A172 (cell line): ENCODE measurements around the gene SUPT20HL2. TPM values are rescaled to one million over a fixed set of nuclear protein-coding genes. Genes with fewer than 3 reads are reported as not detected.
A peak's percentile ranks its signal among the peaks of the same experiment; 100 is the strongest.
"Not testable (repeated sequence)": the region's sequence is repeated elsewhere in the genome, so short reads cannot be mapped to it uniquely, and the experiment has no call there.

ENCODE experiments used
- DNase-seq: peaks from one replicate; pipeline ENCODE4 v3.0.0-alpha.2; 2015; ENCODE audit warnings: low spot score
- total RNA-seq: library from RNA; depleted of rRNA; stranded (reverse); fragments of >200 nt; shearing (Covaris generic); gene quantifications from 2 replicates; pipeline ENCODE4 v1.2.3, GENCODE V29; 2014; rRNA removed

Gene SUPT20HL2
- not detected in 2 replicates for total RNA-seq

- DNase-seq = no peak
These were observed at the start of gene SUPT20HL2 for GRCh38 chrX:24314019-24314635. SUPT20HL2 (minus strand) TSS chrX:24314069; CDS start chrX:24313315, 754 bp downstream.

GRCh38 chrX:24362089-24362745 is 48.3 kb upstream of the SUPT20HL2 start:
- DNase-seq = not testable (repeated sequence)

- DNase-seq = no peak
These were observed 46.4 kb upstream of the SUPT20HL2 start, which contains the start of gene SUPT20HL1 for GRCh38 chrX:24360272-24360671. SUPT20HL1 (plus strand) TSS chrX:24360639; CDS start chrX:24362761, 2,122 bp downstream.

GRCh38 chrX:24357106-24357505 is 43.2 kb upstream of the SUPT20HL2 start:
- DNase-seq = no peak

GRCh38 chrX:24355095-24355494 is 41.2 kb upstream of the SUPT20HL2 start:
- DNase-seq = peak; percentile 34

- DNase-seq = no peak
These were observed 36.3 kb upstream of the SUPT20HL2 start for GRCh38 chrX:24350217-24350616.

GRCh38 chrX:24347881-24348280 is 34.0 kb upstream of the SUPT20HL2 start:
- no peak for DNase-seq

GRCh38 chrX:24343719-24344118 is 29.9 kb upstream of the SUPT20HL2 start:
- no peak for DNase-seq

- DNase-seq = peak; percentile 72
These were observed 27.9 kb upstream of the SUPT20HL2 start for GRCh38 chrX:24341795-24342194.

- no peak for DNase-seq
These were observed 26.6 kb upstream of the SUPT20HL2 start for GRCh38 chrX:24340501-24340900.

GRCh38 chrX:24339911-24340310 is 26.0 kb upstream of the SUPT20HL2 start:
- no peak for DNase-seq

GRCh38 chrX:24335871-24336270 is 22.0 kb upstream of the SUPT20HL2 start:
- no peak for DNase-seq

- peak; percentile 69 for DNase-seq
These were observed 20.6 kb upstream of the SUPT20HL2 start for GRCh38 chrX:24334461-24334860.

GRCh38 chrX:24333371-24333770 is 19.5 kb upstream of the SUPT20HL2 start:
- DNase-seq = peak; percentile 52

- peak; percentile 62 for DNase-seq
These were observed 19.0 kb upstream of the SUPT20HL2 start for GRCh38 chrX:24332878-24333277.

- DNase-seq = no peak
These were observed 11.4 kb upstream of the SUPT20HL2 start for GRCh38 chrX:24325231-24325630.

- DNase-seq = no peak
These were observed 8.0 kb upstream of the SUPT20HL2 start for GRCh38 chrX:24321741-24322395.

- DNase-seq = no peak
These were observed 3.7 kb upstream of the SUPT20HL2 start for GRCh38 chrX:24317567-24317966.

- DNase-seq = no peak
These were observed 2.2 kb upstream of the SUPT20HL2 start for GRCh38 chrX:24316111-24316510.

- DNase-seq = not testable (repeated sequence)
These were observed 1.6 kb downstream of the SUPT20HL2 start for GRCh38 chrX:24312249-24312607.

GRCh38 chrX:24311507-24312248 is 2.2 kb downstream of the SUPT20HL2 start:
- not testable (repeated sequence) for DNase-seq

- DNase-seq = not testable (repeated sequence)
These were observed 3.0 kb downstream of the SUPT20HL2 start for GRCh38 chrX:24310916-24311315.
